Measurements from ENCODE around the gene HK2.
"Not testable (repeated sequence)": the region's sequence is repeated elsewhere in the genome, so short reads cannot be mapped to it uniquely, and the experiment has no call there.

Gene HK2

GRCh38 chr2:74876081-74876886 is 42.4 kb downstream of the HK2 start:
- DNase-seq (ENCODE audit: low read depth in 2 of 3, low spot score in 1 of 3), result peak in 2 of 3 donors; percentile 8 to 42

- no peak for DNase-seq (ENCODE audit: low read depth in 2 of 3, low spot score in 1 of 3)
These were observed 43.4 kb downstream of the HK2 start for GRCh38 chr2:74877376-74877775.

GRCh38 chr2:74877781-74878433 is 44.0 kb downstream of the HK2 start:
- no peak for DNase-seq (ENCODE audit: low read depth in 2 of 3, low spot score in 1 of 3)

- no peak for DNase-seq (ENCODE audit: low read depth in 2 of 3, low spot score in 1 of 3)
These were observed 44.6 kb downstream of the HK2 start for GRCh38 chr2:74878551-74878950.

- DNase-seq (ENCODE audit: low read depth in 2 of 3, low spot score in 1 of 3), result no peak
These were observed 46.3 kb downstream of the HK2 start for GRCh38 chr2:74880054-74880728.

GRCh38 chr2:74881176-74881575 is 47.2 kb downstream of the HK2 start:
- no peak for DNase-seq (ENCODE audit: low read depth in 2 of 3, low spot score in 1 of 3)

GRCh38 chr2:74881626-74882298 is 47.8 kb downstream of the HK2 start:
- DNase-seq (ENCODE audit: low read depth in 2 of 3, low spot score in 1 of 3), result no peak

GRCh38 chr2:74882299-74882687 is 48.4 kb downstream of the HK2 start:
- no peak for DNase-seq (ENCODE audit: low read depth in 2 of 3, low spot score in 1 of 3)

GRCh38 chr2:74883011-74883410 is 49.1 kb downstream of the HK2 start:
- no peak for DNase-seq (ENCODE audit: low read depth in 2 of 3, low spot score in 1 of 3)

GRCh38 chr2:74884118-74884762 is 50.3 kb downstream of the HK2 start:
- DNase-seq (ENCODE audit: low read depth in 2 of 3, low spot score in 1 of 3), result no peak

- DNase-seq (ENCODE audit: low read depth in 2 of 3, low spot score in 1 of 3), result no peak
These were observed 50.9 kb downstream of the HK2 start for GRCh38 chr2:74884866-74885265.

GRCh38 chr2:74886251-74886650 is 52.3 kb downstream of the HK2 start:
- no peak for DNase-seq (ENCODE audit: low read depth in 2 of 3, low spot score in 1 of 3)

GRCh38 chr2:74886811-74887210 is 52.9 kb downstream of the HK2 start:
- no peak for DNase-seq (ENCODE audit: low read depth in 2 of 3, low spot score in 1 of 3)

GRCh38 chr2:74887445-74887951 is 53.6 kb downstream of the HK2 start:
- no peak for DNase-seq (ENCODE audit: low read depth in 2 of 3, low spot score in 1 of 3)

- no peak for DNase-seq (ENCODE audit: low read depth in 2 of 3, low spot score in 1 of 3)
These were observed 54.2 kb downstream of the HK2 start for GRCh38 chr2:74887960-74888700.

- DNase-seq (ENCODE audit: low read depth in 2 of 3, low spot score in 1 of 3), result no peak
These were observed 55.2 kb downstream of the HK2 start for GRCh38 chr2:74889159-74889558.

GRCh38 chr2:74890711-74891110 is 56.8 kb downstream of the HK2 start:
- no peak for DNase-seq (ENCODE audit: low read depth in 2 of 3, low spot score in 1 of 3)

GRCh38 chr2:74891136-74891764 is 57.3 kb downstream of the HK2 start:
- DNase-seq (ENCODE audit: low read depth in 2 of 3, low spot score in 1 of 3), result no peak

- not testable (repeated sequence) for DNase-seq (ENCODE audit: low read depth in 2 of 3, low spot score in 1 of 3)
These were observed 57.9 kb downstream of the HK2 start for GRCh38 chr2:74891816-74892215.

GRCh38 chr2:74892609-74893008 is 58.7 kb downstream of the HK2 start:
- no peak for DNase-seq (ENCODE audit: low read depth in 2 of 3, low spot score in 1 of 3)
